HS-27A (cell line): Measurements from ENCODE around the gene SYT17.

Source experiments
- DNase-seq: peaks from one replicate; pipeline ENCODE4 v3.0.0-alpha.2; 2012; ENCODE audit warnings: low read depth, missing footprints

Gene SYT17, protein sequence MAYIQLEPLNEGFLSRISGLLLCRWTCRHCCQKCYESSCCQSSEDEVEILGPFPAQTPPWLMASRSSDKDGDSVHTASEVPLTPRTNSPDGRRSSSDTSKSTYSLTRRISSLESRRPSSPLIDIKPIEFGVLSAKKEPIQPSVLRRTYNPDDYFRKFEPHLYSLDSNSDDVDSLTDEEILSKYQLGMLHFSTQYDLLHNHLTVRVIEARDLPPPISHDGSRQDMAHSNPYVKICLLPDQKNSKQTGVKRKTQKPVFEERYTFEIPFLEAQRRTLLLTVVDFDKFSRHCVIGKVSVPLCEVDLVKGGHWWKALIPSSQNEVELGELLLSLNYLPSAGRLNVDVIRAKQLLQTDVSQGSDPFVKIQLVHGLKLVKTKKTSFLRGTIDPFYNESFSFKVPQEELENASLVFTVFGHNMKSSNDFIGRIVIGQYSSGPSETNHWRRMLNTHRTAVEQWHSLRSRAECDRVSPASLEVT

DNA sequence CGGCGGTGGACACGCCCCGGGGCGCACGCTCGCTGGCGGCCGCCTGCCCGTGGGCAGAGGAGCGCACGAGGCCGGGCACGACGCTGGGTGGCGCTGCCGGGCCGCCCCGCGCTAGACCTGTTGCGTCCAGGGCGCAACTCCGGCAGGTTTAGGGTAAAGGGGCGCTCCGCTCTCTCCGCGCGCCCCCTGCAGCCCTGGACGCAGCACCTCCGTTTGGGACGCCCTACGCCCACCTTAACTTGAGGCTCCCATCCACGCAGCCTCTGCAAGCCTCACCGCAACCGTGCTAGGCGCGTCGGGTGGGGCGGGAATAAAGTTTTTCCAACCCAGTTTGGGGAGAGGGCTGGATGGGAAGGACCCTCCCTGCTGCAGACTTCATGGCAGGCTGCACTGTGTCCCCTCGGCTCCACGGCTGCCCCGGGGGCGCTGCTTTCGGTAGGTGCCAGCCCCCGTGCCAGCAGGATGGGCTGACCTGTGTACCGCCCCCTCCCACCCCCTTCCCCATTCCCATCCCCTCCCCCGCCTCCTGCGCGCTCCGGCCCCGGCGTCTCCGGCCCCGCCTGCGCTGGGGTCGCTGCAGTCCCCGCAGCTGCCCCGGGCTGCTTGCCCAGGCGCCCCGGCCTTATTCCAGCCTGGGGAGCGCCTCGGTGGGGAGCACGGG, at the start of gene SYT17:
SYT17 (plus strand) TSS at position 531 of the 661 bp plus-strand sequence. CDS start 407 bp downstream, outside the sequence.
- no peak for DNase-seq

DNA sequence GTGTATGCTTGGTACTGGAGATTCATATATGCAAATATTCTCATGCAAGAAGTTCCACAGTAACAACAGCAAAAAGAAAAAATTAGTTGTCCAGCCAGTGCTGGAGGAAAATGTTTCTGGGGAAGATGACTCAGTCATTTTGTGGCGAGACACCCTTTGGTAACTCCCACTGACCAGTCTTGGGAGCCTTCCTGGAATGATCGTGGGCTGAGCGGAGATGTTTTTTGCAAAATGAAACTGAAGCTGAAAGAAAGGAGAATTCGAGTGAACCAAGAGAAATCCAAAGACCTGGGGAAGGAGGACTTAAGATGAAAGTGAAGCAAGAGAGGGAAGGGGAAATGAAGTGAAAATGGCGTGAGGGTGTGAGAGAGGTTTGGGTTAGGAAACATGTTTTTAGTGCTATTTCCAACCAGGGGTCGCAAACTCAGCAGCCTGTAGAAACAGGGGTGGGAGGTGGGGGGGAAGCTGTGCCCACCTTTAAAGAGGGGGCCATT, 49.1 kb upstream of the SYT17 start:
- DNase-seq = no peak

DNA sequence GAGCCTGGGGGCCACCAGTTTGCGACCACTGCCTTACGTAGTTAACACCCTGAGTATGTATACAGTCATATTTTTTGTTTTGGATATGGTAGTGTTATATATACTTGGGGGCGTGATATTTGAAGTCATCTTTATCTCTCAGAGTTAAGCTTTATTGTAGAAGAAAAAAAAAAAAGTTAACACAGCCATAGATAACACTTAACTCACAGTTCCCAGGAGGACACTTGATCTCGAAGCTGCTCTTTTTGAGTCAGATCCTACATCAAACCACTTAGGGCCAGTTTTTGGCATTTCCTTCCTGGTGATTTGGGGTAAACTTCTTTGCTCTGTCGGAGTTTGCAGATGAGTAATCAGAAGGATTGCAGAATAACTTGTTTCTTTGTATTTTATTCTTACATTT, 48.5 kb upstream of the SYT17 start:
- no peak for DNase-seq

DNA sequence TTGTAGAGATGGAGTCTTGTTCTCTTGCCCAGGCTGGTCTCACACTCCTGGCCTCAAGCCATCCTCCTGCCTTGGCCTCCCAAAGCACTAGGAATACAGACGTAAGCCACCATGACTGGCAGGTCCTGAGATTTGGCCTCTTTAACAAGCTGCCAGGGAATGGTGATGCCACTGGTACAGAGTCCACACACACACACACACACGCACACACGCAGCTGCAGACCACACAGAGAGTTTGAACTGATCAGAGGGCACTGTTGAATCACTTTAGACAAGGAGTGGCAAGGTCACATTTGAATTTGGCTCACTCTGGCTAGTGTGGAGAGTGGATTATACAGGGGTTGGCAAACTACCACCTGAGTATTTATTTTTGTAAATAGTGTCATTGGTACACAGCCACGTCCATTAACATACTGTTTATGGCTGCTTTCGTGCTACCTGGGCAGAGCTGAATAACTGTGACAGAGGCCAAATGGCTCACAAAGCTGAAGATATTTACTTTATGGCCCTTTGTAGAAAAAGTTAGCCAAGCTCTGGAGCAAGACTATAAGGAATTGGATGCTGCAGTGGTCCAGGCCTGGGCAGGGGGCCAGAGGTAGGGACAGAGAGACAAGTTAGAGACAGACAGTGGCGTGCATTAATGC, 44.4 kb upstream of the SYT17 start:
- no peak for DNase-seq

- DNase-seq = no peak
Observed at GRCh38 chr16:19126300-19126699, 41.7 kb upstream of the SYT17 start.

- DNase-seq = no peak
Observed at GRCh38 chr16:19127205-19127604, 40.8 kb upstream of the SYT17 start.

DNA sequence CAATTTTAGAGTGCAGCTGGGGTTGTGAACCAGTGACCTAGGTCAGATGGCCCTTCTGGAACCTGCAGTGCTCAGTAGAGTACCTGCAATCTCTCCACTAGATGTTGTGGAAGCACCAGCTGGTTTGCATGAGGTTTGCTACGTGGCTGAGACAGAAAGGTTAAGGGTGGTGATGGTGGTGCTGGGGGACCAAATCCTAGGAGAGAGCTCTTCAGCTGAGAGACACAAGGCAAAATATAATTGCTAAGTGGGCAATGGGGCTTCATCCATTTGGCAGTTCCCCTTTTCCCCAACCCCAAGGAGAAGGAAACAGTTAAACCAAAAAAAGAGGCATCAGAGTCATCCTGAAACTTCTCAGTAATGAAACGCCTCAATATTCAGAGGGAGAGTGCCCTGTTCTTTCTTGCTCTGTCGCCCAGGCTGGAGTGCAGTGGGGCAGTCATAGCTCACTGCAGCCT, 40.3 kb upstream of the SYT17 start:
- DNase-seq = no peak

- DNase-seq = no peak
Observed at GRCh38 chr16:19128454-19129200, 39.4 kb upstream of the SYT17 start.

DNA sequence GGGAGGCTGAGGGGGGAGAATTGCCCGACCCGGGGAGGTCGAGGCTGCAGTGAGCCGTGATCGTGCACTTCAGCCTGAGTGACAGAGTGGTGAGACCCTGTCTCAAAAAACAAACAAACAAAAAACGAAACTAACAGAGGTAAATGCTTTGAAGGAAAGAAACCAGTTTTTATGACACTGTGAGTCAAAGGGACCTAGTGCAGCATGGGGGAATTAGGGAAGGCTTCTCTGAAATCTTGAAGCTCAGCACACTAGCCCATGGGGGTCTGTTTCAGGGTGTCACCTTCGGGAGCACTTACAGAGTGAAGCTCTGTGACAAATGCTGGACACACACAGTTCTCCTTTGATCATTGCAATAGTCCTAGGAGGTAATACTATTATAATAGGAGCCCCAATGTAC, 37.7 kb upstream of the SYT17 start:
- no peak for DNase-seq

GRCh38 chr16:19130852-19131824, 36.9 kb upstream of the SYT17 start:
- DNase-seq = no peak

DNA sequence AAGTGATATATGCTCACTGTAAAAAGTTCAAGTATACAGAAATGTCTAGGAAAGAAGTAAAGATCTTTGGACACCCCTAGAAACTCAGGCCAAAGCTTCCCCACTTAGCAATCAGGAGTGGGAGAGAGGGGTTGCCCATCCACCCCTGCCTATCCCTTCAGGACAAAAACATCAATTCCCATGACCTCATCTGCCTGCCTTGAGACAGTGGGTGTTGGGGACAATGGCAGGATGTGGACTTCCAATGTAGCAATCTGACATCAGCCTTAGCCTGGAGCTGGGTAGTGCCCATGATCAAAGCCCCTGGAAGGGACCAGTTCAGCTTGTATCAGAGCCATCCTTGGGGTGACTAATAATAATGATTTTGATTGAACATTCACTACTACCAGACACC, 36.2 kb upstream of the SYT17 start:
- no peak for DNase-seq

DNA sequence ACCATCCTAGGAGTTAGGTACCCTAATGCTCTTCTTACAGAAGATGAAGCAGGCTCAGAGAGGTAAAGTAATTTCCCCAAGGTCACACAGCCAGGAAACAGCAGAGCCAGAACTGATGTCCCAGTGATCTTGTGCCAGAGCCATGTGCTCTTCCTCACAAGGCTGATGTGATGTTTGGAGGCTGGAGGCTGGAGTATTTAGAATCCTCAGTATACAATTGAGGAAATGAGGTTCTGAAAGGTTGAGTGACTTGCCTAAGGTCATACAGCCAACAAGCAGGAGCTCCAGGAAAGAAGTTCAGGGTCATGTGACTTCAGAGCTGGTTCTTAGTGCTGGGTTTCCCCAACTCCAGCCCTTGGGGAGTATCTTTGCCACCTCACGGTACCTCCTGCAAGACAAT, 35.8 kb upstream of the SYT17 start:
- no peak for DNase-seq

DNA sequence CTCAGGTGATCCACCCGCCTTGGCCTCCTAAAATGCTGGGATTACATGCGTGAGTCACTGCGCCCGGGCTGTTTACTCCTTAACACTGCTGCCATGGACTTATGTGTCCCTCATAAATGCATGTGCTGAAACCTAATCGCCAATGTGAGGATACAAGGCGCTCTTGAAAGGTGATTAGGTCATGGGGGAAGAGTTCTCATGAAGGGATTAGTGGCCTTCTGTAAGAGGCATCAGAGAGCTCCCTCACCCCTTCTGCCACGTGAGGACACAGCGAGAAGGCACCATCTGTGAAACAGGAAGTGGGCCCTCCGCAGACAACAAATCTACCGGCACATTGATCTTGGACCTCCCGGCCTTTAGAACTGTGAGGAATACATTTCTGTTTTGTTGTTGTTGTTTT, 35.1 kb upstream of the SYT17 start:
- DNase-seq = no peak

- DNase-seq = no peak
Observed at GRCh38 chr16:19133600-19133999, 34.4 kb upstream of the SYT17 start.

- no peak for DNase-seq
Observed at GRCh38 chr16:19135201-19135842, 32.7 kb upstream of the SYT17 start.

GRCh38 chr16:19135896-19136438, 32.1 kb upstream of the SYT17 start:
- no peak for DNase-seq

GRCh38 chr16:19136549-19137196, 31.4 kb upstream of the SYT17 start:
- DNase-seq = no peak

- no peak for DNase-seq
Observed at GRCh38 chr16:19137201-19138128, 30.6 kb upstream of the SYT17 start.
